ENCODE data around the gene UPF2. TPM values are rescaled to one million over a fixed set of nuclear protein-coding genes. Genes with fewer than 3 reads are reported as not detected.

Gene UPF2
- total and polyA plus RNA-seq, 2 of the 13 experiments (the other 11 are each of a cell fraction or from before 2014, with no cell fraction given), result 6.2 to 14.5 TPM

DNA sequence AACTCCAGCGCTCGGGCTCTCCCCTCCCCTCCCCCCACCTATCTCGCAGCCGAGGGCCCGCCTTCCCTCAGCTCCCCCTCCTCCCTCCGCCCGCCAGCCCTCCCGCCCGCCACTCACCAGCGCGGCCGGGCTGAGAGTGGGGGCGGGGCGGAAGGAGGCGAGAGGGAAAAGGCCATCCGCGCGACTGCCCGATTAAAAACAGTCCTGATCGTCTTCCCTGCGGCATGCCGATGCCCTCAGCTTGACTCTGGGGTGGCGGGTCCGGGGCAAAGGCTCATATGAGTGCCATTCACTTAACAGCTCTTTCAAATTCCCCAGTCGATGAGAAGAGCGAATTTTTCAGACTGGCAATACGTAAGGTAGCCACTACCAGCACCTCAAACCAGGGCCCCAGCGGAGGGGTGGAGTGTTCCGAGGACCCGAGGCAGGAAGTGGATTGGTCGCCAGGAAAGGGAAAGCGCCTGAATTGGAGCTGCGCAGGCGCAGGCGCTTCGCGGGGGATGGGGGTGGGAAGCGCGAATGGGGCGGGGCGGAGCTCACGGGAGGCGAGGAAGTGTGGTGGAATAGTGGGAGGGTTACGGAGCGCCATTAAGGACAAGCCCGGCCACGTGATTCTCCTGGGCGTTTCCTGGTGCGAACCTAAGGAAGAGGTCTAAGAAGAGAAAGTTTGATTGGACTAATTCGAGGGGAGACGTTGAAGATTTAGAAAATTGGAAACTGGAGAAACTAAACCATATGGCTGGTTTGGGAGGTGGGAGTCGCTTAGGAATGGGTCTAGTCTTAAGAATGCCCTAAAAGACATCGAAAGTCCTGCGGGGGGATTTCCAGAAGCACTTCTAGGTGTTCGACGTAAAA, at the start of gene UPF2 (continued):
- TF ChIP-seq, protein P1, sequence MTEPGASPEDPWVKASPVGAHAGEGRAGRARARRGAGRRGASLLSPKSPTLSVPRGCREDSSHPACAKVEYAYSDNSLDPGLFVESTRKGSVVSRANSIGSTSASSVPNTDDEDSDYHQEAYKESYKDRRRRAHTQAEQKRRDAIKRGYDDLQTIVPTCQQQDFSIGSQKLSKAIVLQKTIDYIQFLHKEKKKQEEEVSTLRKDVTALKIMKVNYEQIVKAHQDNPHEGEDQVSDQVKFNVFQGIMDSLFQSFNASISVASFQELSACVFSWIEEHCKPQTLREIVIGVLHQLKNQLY (CRISPR knock-in tag; IDR thresholded peaks at IDR 0.05), result peak; percentile 38; the same call in 1 of the 2 replicates
- no peak for TF ChIP-seq PAWR (CRISPR knock-in tag; IDR thresholded peaks at IDR 0.05; ENCODE audit: borderline replicate concordance)
- TF ChIP-seq ATAD3A (CRISPR knock-in tag; IDR thresholded peaks at IDR 0.05), result no peak
- TF ChIP-seq ZNF879 (CRISPR knock-in tag; IDR thresholded peaks at IDR 0.05), result no peak
- TF ChIP-seq TAF15 (IDR thresholded peaks at IDR 0.05; ENCODE audit: low read depth, low read length, poor library complexity, severe bottlenecking), result no peak
- TF ChIP-seq SRSF1 (optimal IDR thresholded peaks at IDR 0.05; ENCODE audit: low read depth, low read length), result no peak
- TF ChIP-seq, protein P2, sequence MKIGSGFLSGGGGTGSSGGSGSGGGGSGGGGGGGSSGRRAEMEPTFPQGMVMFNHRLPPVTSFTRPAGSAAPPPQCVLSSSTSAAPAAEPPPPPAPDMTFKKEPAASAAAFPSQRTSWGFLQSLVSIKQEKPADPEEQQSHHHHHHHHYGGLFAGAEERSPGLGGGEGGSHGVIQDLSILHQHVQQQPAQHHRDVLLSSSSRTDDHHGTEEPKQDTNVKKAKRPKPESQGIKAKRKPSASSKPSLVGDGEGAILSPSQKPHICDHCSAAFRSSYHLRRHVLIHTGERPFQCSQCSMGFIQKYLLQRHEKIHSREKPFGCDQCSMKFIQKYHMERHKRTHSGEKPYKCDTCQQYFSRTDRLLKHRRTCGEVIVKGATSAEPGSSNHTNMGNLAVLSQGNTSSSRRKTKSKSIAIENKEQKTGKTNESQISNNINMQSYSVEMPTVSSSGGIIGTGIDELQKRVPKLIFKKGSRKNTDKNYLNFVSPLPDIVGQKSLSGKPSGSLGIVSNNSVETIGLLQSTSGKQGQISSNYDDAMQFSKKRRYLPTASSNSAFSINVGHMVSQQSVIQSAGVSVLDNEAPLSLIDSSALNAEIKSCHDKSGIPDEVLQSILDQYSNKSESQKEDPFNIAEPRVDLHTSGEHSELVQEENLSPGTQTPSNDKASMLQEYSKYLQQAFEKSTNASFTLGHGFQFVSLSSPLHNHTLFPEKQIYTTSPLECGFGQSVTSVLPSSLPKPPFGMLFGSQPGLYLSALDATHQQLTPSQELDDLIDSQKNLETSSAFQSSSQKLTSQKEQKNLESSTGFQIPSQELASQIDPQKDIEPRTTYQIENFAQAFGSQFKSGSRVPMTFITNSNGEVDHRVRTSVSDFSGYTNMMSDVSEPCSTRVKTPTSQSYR (CRISPR knock-in tag; IDR thresholded peaks at IDR 0.05; ENCODE audit: borderline replicate concordance), result peak; percentile 95
- TF ChIP-seq ZNF841 (CRISPR knock-in tag; IDR thresholded peaks at IDR 0.05; ENCODE audit: borderline replicate concordance), result no peak
- TF ChIP-seq ZIK1 (CRISPR knock-in tag; IDR thresholded peaks at IDR 0.05; ENCODE audit: borderline replicate concordance, low read depth), result no peak
- TF ChIP-seq ZNF704 (CRISPR knock-in tag; IDR thresholded peaks at IDR 0.05; ENCODE audit: borderline replicate concordance), result no peak
- no peak for TF ChIP-seq ZNF746 (CRISPR knock-in tag; IDR thresholded peaks at IDR 0.05)
- no peak for TF ChIP-seq NONO (IDR thresholded peaks at IDR 0.05)
- 0 out of 2 replicates have a peak, but pooled peaks have one; percentile 73 for TF ChIP-seq NONO (CRISPR knock-in tag; conservative IDR thresholded peaks at IDR 0.05)
- no peak for TF ChIP-seq HIVEP1 (CRISPR knock-in tag; IDR thresholded peaks at IDR 0.05)
- TF ChIP-seq ZNF382 (CRISPR knock-in tag; IDR thresholded peaks at IDR 0.05; ENCODE audit: borderline replicate concordance), result no peak
- no peak for TF ChIP-seq RAD21 (CRISPR knock-in tag; IDR thresholded peaks at IDR 0.05)
- TF ChIP-seq, protein P3, sequence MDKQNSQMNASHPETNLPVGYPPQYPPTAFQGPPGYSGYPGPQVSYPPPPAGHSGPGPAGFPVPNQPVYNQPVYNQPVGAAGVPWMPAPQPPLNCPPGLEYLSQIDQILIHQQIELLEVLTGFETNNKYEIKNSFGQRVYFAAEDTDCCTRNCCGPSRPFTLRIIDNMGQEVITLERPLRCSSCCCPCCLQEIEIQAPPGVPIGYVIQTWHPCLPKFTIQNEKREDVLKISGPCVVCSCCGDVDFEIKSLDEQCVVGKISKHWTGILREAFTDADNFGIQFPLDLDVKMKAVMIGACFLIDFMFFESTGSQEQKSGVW (CRISPR knock-in tag; IDR thresholded peaks at IDR 0.05; ENCODE audit: borderline replicate concordance), result no peak
- TF ChIP-seq NFRKB (IDR thresholded peaks at IDR 0.05), result no peak
- TF ChIP-seq, protein P4, sequence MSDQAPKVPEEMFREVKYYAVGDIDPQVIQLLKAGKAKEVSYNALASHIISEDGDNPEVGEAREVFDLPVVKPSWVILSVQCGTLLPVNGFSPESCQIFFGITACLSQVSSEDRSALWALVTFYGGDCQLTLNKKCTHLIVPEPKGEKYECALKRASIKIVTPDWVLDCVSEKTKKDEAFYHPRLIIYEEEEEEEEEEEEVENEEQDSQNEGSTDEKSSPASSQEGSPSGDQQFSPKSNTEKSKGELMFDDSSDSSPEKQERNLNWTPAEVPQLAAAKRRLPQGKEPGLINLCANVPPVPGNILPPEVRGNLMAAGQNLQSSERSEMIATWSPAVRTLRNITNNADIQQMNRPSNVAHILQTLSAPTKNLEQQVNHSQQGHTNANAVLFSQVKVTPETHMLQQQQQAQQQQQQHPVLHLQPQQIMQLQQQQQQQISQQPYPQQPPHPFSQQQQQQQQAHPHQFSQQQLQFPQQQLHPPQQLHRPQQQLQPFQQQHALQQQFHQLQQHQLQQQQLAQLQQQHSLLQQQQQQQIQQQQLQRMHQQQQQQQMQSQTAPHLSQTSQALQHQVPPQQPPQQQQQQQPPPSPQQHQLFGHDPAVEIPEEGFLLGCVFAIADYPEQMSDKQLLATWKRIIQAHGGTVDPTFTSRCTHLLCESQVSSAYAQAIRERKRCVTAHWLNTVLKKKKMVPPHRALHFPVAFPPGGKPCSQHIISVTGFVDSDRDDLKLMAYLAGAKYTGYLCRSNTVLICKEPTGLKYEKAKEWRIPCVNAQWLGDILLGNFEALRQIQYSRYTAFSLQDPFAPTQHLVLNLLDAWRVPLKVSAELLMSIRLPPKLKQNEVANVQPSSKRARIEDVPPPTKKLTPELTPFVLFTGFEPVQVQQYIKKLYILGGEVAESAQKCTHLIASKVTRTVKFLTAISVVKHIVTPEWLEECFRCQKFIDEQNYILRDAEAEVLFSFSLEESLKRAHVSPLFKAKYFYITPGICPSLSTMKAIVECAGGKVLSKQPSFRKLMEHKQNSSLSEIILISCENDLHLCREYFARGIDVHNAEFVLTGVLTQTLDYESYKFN (CRISPR knock-in tag; conservative IDR thresholded peaks at IDR 0.05), result peak; percentile 71
